H9 (cell line): Measurements from ENCODE around the gene ESM1. TPM values are rescaled to one million over a fixed set of nuclear protein-coding genes. Genes with fewer than 3 reads are reported as not detected.

Experiments used
- DNase-seq: peaks from one replicate; pipeline ENCODE4 v3.0.0-alpha.2; 2017
- H2AFZ ChIP-seq: one replicate; pipeline ENCODE4 v1.6.1; 2013; ENCODE audit warnings: mild to moderate bottlenecking, low read length, control low read depth, moderate library complexity
- H2AK5ac ChIP-seq: 2 replicates; pipeline ENCODE4 v1.6.1; 2013; ENCODE audit warnings: low read length, control low read depth, mixed read lengths; ENCODE audit not compliant: insufficient read length
- H2BK120ac ChIP-seq: one replicate; pipeline ENCODE4 v1.6.1; 2013; ENCODE audit warnings: low read depth, mild to moderate bottlenecking, low read length, control low read depth, inconsistent platforms; ENCODE audit not compliant: poor library complexity, severe bottlenecking
- H2BK12ac ChIP-seq: 2 replicates; pipeline ENCODE4 v1.6.1; 2013; ENCODE audit warnings: low read length, control low read depth, mixed read lengths, low read depth; ENCODE audit not compliant: insufficient read length
- H2BK15ac ChIP-seq: 2 replicates; pipeline ENCODE4 v1.6.1; 2013; ENCODE audit warnings: low read depth, low read length, control low read depth
- H2BK20ac ChIP-seq: one replicate; pipeline ENCODE4 v1.6.1; 2013; ENCODE audit warnings: low read depth, mild to moderate bottlenecking, low read length, control low read depth, inconsistent platforms; ENCODE audit not compliant: poor library complexity, severe bottlenecking
- H2BK5ac ChIP-seq: 2 replicates; pipeline ENCODE4 v1.6.1; 2013; ENCODE audit warnings: low read length, control low read depth, mixed read lengths; ENCODE audit not compliant: insufficient read length
- H3K14ac ChIP-seq: 2 replicates; pipeline ENCODE4 v1.6.1; 2013; ENCODE audit warnings: low read length, control low read depth; ENCODE audit not compliant: insufficient read depth
- H3K18ac ChIP-seq: 2 replicates; pipeline ENCODE4 v1.6.1; 2013; ENCODE audit warnings: low read depth, mild to moderate bottlenecking, mixed read lengths, low read length, control low read depth; ENCODE audit not compliant: insufficient read length
- H3K23ac ChIP-seq: 2 replicates; pipeline ENCODE4 v1.6.1; 2013; ENCODE audit warnings: low read length, control low read depth, mixed read lengths, low read depth; ENCODE audit not compliant: insufficient read length
- H3K23me2 ChIP-seq: 2 replicates; pipeline ENCODE4 v1.6.1; 2013; ENCODE audit warnings: low read depth, mild to moderate bottlenecking, mixed read lengths, low read length, control low read depth; ENCODE audit not compliant: insufficient read length, poor library complexity, severe bottlenecking
- H3K27ac ChIP-seq: 2 replicates; pipeline ENCODE4 v1.5.1; 2013; ENCODE audit warnings: low read length, control low read depth, mixed read lengths, low read depth; ENCODE audit not compliant: insufficient read length
- H3K27me3 ChIP-seq: 2 replicates; pipeline ENCODE4 v1.6.1; 2013; ENCODE audit warnings: low read length, control low read depth, inconsistent platforms; ENCODE audit not compliant: insufficient read depth
- H3K4ac ChIP-seq: 2 replicates; pipeline ENCODE4 v1.6.1; 2013; ENCODE audit warnings: low read depth, mild to moderate bottlenecking, control low read depth, inconsistent platforms, low read length, moderate library complexity
- H3K4me1 ChIP-seq: 2 replicates; pipeline ENCODE4 v1.6.1; 2013; ENCODE audit warnings: low read length, control low read depth, inconsistent platforms; ENCODE audit not compliant: insufficient read depth
- H3K4me2 ChIP-seq: 2 replicates; pipeline ENCODE4 v1.6.1; 2013; ENCODE audit warnings: low read length, control low read depth, mixed read lengths; ENCODE audit not compliant: insufficient read length, insufficient read depth
- H3K56ac ChIP-seq: 2 replicates; pipeline ENCODE4 v1.6.1; 2013; ENCODE audit warnings: low read depth, mild to moderate bottlenecking, mixed read lengths, low read length, control low read depth; ENCODE audit not compliant: insufficient read length
- H3K79me1 ChIP-seq: 2 replicates; pipeline ENCODE4 v1.6.1; 2013; ENCODE audit warnings: low read depth, mild to moderate bottlenecking, moderate library complexity, low read length, control low read depth, inconsistent platforms; ENCODE audit not compliant: insufficient read depth, poor library complexity, severe bottlenecking
- H3K79me2 ChIP-seq: 2 replicates; pipeline ENCODE4 v1.6.1; 2013; ENCODE audit warnings: low read length, control low read depth, inconsistent platforms; ENCODE audit not compliant: insufficient read depth
- H3K9ac ChIP-seq: 2 replicates; pipeline ENCODE4 v1.6.1; 2013; ENCODE audit warnings: low read length, control low read depth, mixed read lengths; ENCODE audit not compliant: insufficient read length; ENCODE audit errors: extremely low read depth
- H3K9me3 ChIP-seq: one replicate; pipeline ENCODE4 v1.6.1; 2013; ENCODE audit warnings: low read depth, low read length, inconsistent platforms; ENCODE audit not compliant: control insufficient read depth
- H3T11ph ChIP-seq: one replicate; pipeline ENCODE4 v1.6.1; 2013; ENCODE audit warnings: mild to moderate bottlenecking, low read length, control low read depth, inconsistent platforms
- H4K20me1 ChIP-seq: one replicate; pipeline ENCODE4 v1.6.1; 2013; ENCODE audit not compliant: control insufficient read depth, insufficient read length, insufficient read depth
- H4K5ac ChIP-seq: 2 replicates; pipeline ENCODE4 v1.6.1; 2013; ENCODE audit warnings: low read depth, mild to moderate bottlenecking, mixed read lengths, low read length, control low read depth; ENCODE audit not compliant: insufficient read length
- H4K8ac ChIP-seq: replicated peaks from 2 replicates; pipeline ENCODE4 v1.6.1; 2013; ENCODE audit warnings: low read length, control low read depth, mixed read lengths, low read depth; ENCODE audit not compliant: insufficient read length
- H4K91ac ChIP-seq: 2 replicates; pipeline ENCODE4 v1.6.1; 2013; ENCODE audit warnings: low read depth, mild to moderate bottlenecking, moderate library complexity, mixed read lengths, low read length, control low read depth; ENCODE audit not compliant: insufficient read length
- H3K27ac Mint-ChIP-seq, 3 experiments: 2 replicates in 2 of 3; 3 replicates in 1 of 3; pipeline ENCODE4 v1.8.0; 2020 to 2021; ENCODE audit warnings: mixed read lengths in 3 of 3, mild to moderate bottlenecking in 1 of 3, moderate library complexity in 1 of 3
- H3K27me3 Mint-ChIP-seq: 2 replicates; pipeline ENCODE4 v1.8.0; 2021; ENCODE audit warnings: low read depth, mild to moderate bottlenecking, moderate library complexity, mixed read lengths
- H3K36me3 Mint-ChIP-seq, 3 experiments: 2 replicates in 2 of 3; 3 replicates in 1 of 3; pipeline ENCODE4 v1.8.0; 2020 to 2021; ENCODE audit warnings: low read depth in 3 of 3, mixed read lengths in 3 of 3; ENCODE audit not compliant: insufficient read depth in 1 of 3
- H3K4me1 Mint-ChIP-seq, 2 experiments: 2 replicates each; pipeline ENCODE4 v1.8.0; 2020; ENCODE audit warnings: mixed read lengths in 2 of 2
- H3K4me3 Mint-ChIP-seq, 2 experiments: 2 replicates in 1 of 2; 3 replicates in 1 of 2; pipeline ENCODE4 v1.8.0; 2020 to 2021; ENCODE audit warnings: mild to moderate bottlenecking in 2 of 2, mixed read lengths in 2 of 2, moderate library complexity in 1 of 2
- H3K9me3 Mint-ChIP-seq, 2 experiments: 2 replicates in 1 of 2; 3 replicates in 1 of 2; pipeline ENCODE4 v1.8.0; 2020; ENCODE audit warnings: mild to moderate bottlenecking in 2 of 2, mixed read lengths in 2 of 2, moderate library complexity in 1 of 2
- CTCF ChIP-seq: fragments of 200-600 bp; sonication (generic); conservative IDR thresholded peaks from 3 replicates; pipeline ENCODE4 v1.8.0; 2021; ENCODE audit warnings: antibody characterized with exemption, mild to moderate bottlenecking
- WGBS: extraction: QIAGEN DNeasy Blood & Tissue Kit; methylation state at CpG from one replicate; pipeline ENCODE4 v1.1.7; 2013; ENCODE audit warnings: missing lambda C conversion rate, low lambda C conversion rate, mixed read lengths; ENCODE audit not compliant: insufficient read length; ENCODE audit errors: extremely low coverage; 5-methylcytosine and 5-hydroxymethylcytosine counted together
- total RNA-seq: library from RNA; stranded (reverse); gene quantifications from 2 replicates; pipeline ENCODE4 v1.2.1, GENCODE V29; 2021

The ESM1 gene
- total RNA-seq, 1 experiment from 2014 or later = not detected

- no CpG with 5 or more reads among the region's 9 CpGs for WGBS
Observed at GRCh38 chr5:54942064-54942778, 43.2 kb downstream of the ESM1 start.

More at GRCh38 chr5:54942064-54942778, 43.2 kb downstream of the ESM1 start:
- H4K91ac ChIP-seq = no peak overlapping the region
- no peak overlapping the region for H4K8ac ChIP-seq
- no peak overlapping the region for H2BK120ac ChIP-seq
- DNase-seq = no peak
- H3T11ph ChIP-seq = no peak overlapping the region
- H3K4ac ChIP-seq = no peak overlapping the region
- no peak overlapping the region for H2BK5ac ChIP-seq
- H2BK15ac ChIP-seq = no peak overlapping the region
- H3K79me2 ChIP-seq = no peaks in the 10 kb centered on the region
- no peak overlapping the region for H3K9ac ChIP-seq
- H3K4me1 ChIP-seq = no peaks in the 10 kb centered on the region; the same call in 1 of the 2 replicates
- no peak for TF ChIP-seq CTCF
- no peaks in the 10 kb centered on the region for H3K27me3 ChIP-seq
- H3K23ac ChIP-seq = no peak overlapping the region
- peaks cover 6 to 7% of the 10 kb centered on the region in 2 experiments for H3K4me1 Mint-ChIP-seq
- no peaks in the 10 kb centered on the region for H3K36me3 Mint-ChIP-seq
- H2AFZ ChIP-seq = no peak overlapping the region
- no peak overlapping the region for H4K5ac ChIP-seq
- no peak overlapping the region for H3K56ac ChIP-seq
- H3K18ac ChIP-seq = no peak overlapping the region
- H3K4me2 ChIP-seq = no peak overlapping the region
- H3K14ac ChIP-seq = no peak overlapping the region
- H2BK20ac ChIP-seq = no peak overlapping the region
- 0 out of 5 replicates have a peak, but pooled peaks cover 0 to 2% of the 10 kb centered on the region in 2 experiments for H3K9me3 Mint-ChIP-seq
- H2AK5ac ChIP-seq = no peak overlapping the region
- no peak overlapping the region for H3K27ac ChIP-seq
- no peaks in the 10 kb centered on the region for H3K27me3 Mint-ChIP-seq
- no peaks in the 10 kb centered on the region for H4K20me1 ChIP-seq
- no peak overlapping the region for H3K4me3 Mint-ChIP-seq
- H3K9me3 ChIP-seq = no peaks in the 10 kb centered on the region
- no peak overlapping the region for H2BK12ac ChIP-seq
- no peaks in the 10 kb centered on the region for H3K23me2 ChIP-seq
- H3K27ac Mint-ChIP-seq = no peak overlapping the region; a peak in 1 of 7 replicates
- H3K79me1 ChIP-seq = no peaks in the 10 kb centered on the region
